G401.6 (cell line): ENCODE data around the gene RPS19BP1.
"Not testable (repeated sequence)": the region's sequence is repeated elsewhere in the genome, so short reads cannot be mapped to it uniquely, and the experiment has no call there.

Source experiments
- FAIRE-seq: peaks from 2 replicates; lab custom pipeline; 2012; peaks lifted over from hg19 to GRCh38; lab: Jason Lieb, UNC

The RPS19BP1 gene

DNA sequence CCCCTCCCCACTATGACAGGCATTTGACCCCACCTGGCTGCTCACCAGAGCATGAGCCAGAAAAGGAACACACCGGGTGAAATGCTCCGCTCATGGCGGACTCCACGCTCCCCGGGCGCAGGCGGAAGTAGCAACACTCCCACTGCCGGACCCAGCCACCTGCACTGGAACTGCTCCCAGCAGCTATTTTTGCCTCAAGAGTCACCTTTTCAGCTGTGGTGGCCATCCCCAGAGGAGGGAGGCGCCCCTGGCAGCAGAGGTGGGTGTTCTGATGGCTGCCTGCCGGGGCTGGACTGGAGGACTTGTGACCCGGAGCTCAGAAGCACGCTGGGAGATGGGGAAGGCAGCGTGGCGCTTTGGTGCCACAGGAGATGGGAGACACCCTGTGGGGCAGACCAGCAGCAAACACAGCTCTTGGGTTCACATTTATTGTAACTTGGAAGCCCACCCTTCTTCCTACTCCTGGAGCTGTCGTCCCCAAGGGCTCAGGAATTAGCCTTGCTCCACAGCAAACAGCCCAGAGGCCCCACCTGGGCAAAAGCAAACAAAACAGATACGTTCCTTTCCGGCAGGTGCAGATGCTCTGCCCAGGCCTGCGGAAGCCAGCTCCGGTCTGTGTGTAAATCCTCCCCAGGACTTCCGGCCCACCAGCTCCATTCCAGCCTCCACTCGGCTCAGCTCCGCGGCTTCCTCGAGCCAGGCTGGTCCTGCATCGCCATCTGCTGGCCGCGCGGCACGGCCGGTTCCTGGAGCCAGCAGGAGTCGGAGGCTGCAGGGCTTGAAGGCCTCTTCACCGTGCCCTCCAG is 3.7 kb downstream of the RPS19BP1 start:
- FAIRE-seq, result peak; percentile 87

DNA sequence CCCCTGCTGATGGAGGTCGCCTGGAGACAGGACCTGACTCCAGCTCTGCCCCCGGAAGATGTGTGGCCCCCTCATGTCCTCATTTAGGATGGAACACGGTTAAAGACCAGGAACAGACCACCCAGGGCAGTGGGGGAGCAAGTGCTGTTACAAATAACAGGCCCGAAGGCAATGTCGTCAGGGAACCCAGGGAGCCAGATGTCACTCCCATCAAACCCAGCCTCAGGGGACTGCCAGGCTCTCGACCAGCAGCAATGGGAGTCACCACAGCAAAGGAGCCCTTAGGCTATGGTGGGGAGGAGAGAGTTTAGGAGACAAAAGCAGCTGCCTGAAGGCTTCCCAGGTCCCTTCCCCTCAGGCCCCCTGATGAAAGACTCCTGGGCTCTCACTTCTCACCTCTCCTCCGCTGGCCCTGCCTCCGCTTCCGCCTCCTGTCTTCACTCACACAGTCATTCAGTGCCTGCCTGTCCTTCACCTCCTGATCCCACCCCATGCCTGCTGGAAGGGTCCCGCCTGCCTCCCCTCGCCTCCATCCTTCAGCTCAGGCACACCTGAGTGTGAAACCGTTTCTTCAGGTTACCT is 4.4 kb downstream of the RPS19BP1 start:
- FAIRE-seq, result no peak

DNA sequence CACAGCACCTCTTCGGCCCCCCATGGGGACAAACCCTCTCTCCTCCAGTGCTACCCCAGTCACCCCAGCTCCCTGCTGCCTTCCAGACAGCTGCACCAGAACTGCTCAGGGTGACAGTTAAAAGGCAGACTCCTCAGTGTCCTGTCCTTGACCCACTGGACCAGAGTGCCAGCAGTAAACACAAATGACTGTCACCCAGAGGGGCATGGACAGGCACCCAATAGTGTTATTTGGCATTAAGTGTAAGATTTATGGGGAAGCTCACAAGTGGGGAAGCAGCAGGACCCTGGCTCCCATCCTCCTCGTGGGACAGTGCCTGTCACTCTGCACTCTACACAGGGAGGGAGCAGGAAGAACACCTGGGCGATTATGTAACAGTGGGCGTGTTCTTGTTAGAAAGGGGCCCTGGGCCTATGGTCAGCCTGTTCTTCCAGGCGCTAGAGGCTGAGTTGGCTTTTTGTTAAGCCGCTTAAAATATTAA is 5.0 kb downstream of the RPS19BP1 start:
- FAIRE-seq, result peak; percentile 55

DNA sequence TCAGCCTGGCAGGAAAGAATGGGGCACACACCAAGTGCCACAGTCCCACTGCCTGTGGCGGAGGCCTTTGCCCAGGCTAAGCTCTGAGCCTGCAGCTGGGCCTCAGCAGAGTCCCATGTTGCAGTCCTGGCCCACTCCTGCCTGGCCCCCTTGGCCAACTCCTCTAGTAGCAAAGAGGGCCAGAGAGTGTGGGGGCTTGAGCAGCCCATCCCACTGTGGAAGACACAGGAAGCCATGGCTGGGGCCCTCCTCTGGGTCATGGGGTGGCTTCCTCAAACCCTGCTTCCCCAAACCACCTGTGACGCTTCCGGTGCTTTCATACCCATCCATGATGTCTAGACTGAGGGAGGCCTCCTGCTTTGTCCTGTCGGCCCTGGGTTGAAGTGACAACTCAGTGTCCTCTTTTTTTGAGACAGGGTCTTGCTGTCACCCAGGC is 5.8 kb downstream of the RPS19BP1 start:
- FAIRE-seq, result no peak

DNA sequence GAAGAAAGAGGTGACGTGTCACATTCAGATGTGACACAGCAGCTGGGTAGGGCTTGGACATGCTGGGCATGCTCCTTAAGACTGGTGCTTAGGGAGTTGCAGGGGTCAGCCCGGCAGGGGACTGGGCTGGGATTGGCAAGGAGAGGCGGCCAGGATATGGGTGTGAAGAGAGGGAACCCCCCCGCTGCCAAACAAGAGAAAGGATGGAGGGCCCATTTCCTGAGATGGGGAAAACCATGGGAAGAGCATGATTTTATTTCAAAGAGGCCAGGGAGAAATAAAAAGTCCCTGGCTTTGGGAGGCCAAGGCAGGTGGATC is 6.9 kb downstream of the RPS19BP1 start:
- FAIRE-seq, result no peak

DNA sequence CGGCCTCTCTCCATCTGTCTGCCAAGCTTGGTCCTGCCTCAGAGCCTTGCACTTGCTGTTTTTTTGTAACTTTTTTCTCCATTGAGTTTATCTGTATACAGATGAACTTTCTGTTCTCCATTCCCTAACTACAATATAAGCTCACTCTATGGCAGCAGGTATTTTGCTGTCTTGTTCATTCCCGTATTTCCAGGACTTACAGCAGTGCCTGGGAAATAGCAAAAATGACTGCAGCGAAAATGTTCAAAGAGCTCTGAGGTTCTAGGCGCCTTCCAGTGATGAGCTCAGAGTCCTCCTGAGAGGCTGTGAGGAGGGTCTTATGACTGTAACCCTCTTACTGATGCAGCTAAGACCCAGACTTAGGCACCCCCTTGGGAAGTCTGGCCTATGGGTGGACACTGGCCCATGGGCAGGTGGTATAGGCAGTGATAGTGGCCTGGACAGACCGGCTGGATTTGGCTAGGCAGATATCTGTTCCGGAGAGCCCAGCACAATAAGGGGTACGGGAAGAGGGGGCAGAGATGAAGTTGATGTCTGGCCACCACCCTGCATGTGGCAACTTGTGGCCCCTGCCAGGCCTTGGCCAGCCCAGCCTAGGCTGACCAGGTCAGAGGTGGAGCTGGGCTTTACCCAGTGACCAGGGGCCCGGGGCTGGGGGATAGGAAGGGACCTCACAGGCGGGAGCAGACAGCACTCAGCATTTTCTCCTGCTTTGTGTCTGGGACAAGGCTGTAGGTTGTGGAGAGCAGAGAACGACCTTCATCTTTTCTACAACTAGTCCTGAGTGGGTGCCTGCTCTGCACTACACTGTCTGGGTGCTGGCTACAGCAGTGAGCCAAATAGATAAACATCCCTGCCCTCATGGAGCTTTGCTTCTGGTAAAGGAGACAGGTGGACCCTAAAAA is 7.5 kb downstream of the RPS19BP1 start:
- FAIRE-seq, result peak; percentile 96

GRCh38 chr22:39524089-39524752 is 8.3 kb downstream of the RPS19BP1 start:
- FAIRE-seq, result no peak

- no peak for FAIRE-seq
Measured at GRCh38 chr22:39522567-39523300, 9.8 kb downstream of the RPS19BP1 start.

GRCh38 chr22:39522091-39522490 is 10.5 kb downstream of the RPS19BP1 start:
- FAIRE-seq, result not testable (repeated sequence)

DNA sequence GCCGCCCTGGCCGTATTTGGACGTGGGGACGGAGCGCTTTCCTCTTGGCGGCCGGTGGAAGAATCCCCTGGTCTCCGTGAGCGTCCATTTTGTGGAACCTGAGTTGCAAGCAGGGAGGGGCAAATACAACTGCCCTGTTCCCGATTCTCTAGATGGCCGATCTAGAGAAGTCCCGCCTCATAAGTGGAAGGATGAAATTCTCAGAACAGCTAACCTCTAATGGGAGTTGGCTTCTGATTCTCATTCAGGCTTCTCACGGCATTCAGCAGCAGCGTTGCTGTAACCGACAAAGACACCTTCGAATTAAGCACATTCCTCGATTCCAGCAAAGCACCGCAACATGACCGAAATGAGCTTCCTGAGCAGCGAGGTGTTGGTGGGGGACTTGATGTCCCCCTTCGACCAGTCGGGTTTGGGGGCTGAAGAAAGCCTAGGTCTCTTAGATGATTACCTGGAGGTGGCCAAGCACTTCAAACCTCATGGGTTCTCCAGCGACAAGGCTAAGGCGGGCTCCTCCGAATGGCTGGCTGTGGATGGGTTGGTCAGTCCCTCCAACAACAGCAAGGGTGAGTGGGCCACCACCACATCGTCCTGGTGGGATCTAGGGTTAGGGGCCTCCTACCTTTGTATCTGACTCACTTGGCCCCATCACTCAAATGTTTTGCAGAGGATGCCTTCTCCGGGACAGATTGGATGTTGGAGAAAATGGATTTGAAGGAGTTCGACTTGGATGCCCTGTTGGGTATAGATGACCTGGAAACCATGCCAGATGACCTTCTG is 11.3 kb downstream of the RPS19BP1 start:
- not testable (repeated sequence) for FAIRE-seq

DNA sequence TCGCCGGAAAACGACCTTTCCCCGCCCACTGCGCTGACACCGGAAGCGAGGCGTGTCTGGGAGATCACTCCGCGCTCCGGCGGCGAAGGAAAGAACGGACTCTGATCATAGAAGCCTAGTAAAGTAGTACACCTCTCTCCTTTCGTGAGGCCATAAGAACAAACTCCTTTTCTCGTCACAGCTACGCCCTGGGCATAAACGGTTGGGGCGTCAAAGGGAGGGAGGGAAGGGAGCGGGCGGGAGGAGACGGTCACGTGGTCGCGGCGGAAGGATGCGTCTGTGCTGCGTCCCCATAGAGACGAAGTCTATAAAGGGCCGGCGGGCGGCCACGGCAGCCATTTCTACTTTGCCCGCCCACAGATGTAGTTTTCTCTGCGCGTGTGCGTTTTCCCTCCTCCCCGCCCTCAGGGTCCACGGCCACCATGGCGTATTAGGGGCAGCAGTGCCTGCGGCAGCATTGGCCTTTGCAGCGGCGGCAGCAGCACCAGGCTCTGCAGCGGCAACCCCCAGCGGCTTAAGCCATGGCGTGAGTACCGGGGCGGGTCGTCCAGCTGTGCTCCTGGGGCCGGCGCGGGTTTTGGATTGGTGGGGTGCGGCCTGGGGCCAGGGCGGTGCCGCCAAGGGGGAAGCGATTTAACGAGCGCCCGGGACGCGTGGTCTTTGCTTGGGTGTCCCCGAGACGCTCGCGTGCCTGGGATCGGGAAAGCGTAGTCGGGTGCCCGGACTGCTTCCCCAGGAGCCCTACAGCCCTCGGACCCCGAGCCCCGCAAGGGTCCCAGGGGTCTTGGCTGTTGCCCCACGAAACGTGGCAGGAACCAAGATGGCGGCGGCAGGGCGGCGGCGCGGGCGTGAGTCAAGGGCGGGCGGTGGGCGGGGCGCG is 12.1 kb downstream of the RPS19BP1 start, which contains the start of gene ATF4:
Gene ATF4 (plus strand): TSS at position 337 of the 880 bp plus-strand sequence. CDS start 884 bp downstream, outside the sequence.
- no peak for FAIRE-seq

GRCh38 chr22:39519681-39520225 is 12.8 kb downstream of the RPS19BP1 start:
- FAIRE-seq, result peak; percentile 98

DNA sequence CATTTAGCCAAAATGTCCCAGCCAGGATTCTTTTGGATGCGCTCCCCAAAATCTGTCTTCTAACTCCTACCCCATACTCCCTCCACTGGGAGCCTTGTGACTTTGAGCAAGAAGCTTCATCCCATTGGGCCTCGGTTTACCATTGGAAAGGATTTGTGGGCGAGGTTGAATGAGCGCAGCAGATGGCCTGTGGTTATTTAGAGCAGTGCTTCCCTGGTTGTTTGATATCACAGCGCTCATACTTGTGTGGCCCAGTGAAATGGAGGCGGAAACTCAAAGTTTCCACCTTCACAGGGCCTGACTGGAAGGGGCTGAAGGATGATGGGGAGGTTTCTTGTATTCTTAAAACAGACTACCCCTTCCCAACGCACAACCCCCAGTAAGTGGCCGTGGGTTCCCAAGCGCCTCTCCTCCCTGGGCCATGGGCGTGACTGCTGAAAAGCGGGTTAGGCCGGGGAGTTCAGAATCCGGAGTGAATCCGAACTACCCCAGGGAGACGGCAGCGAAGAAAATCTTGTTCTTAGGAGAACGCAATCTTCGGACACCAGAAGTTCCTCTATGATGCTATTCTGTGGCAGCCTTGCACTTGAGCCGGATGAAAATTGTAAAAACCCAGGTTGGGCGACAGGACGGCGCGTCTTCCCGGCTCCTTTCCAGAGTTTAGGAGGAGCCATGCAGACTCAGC is 13.4 kb downstream of the RPS19BP1 start:
- FAIRE-seq, result no peak

DNA sequence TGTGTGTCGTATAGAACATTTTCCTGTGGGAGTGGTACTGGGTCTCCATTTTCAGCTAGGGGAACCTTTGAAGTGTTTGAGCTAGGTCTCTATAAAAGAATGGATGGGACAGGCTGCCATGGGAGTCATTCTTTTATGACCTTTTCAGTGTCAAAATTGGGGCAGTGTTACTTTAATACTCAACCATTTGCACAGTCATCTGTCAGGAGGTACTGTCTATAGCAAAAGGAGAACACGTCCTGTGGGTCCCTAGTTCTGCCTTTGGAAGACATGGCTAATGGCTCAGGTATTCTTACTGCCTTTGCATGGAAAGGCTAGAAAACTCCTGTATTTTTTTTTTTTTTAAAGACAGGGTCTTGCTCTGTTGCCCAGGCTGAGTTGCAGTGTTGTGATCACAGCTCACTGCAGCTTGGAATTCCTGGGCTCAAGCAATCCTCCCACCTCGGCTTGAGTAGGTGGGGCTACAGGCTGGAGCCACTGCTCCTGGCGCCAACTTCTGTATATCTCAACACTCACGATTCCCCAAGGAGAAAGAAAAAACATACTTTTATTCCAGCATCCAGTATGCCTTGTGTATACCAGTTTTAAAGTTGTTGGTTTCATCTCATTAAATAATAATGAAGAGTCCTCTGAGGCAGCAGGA is 14.3 kb downstream of the RPS19BP1 start:
- peak; percentile 62 for FAIRE-seq

GRCh38 chr22:39517470-39517869 is 15.1 kb downstream of the RPS19BP1 start:
- FAIRE-seq, result no peak

- FAIRE-seq, result no peak
Measured at GRCh38 chr22:39515266-39516050, 17.1 kb downstream of the RPS19BP1 start.

GRCh38 chr22:39514373-39514973 is 18.1 kb downstream of the RPS19BP1 start:
- no peak for FAIRE-seq
